SK-N-MC (cell line): ENCODE results near the gene VEGFB.
A peak's percentile ranks its signal among the peaks of the same experiment; 100 is the strongest.

Experiments
- DNase-seq: peaks from one replicate; pipeline ENCODE4 v3.0.0-alpha.2; 2011; ENCODE audit warnings: low read depth, low spot score
- H3K27ac ChIP-seq: fragments of 200-600 bp; sonication (generic); 2 replicates; pipeline ENCODE4 v1.5.1; 2016; ENCODE audit warnings: mixed run types
- H3K36me3 ChIP-seq: fragments of 200-600 bp; sonication (generic); 2 replicates; pipeline ENCODE4 v1.6.1; 2017; ENCODE audit warnings: antibody characterized with exemption, low read length, mixed read lengths; ENCODE audit not compliant: insufficient read depth
- H3K4me3 ChIP-seq: fragments of 200-600 bp; sonication (generic); 2 replicates; pipeline ENCODE4 v1.5.1; 2016
- H3K9ac ChIP-seq: fragments of 200-600 bp; sonication (generic); 2 replicates; pipeline ENCODE4 v1.8.0; 2017; ENCODE audit warnings: mixed run types, mixed read lengths; ENCODE audit not compliant: insufficient read length
- H3K9me3 ChIP-seq: fragments of 200-600 bp; sonication (generic); 2 replicates; pipeline ENCODE4 v1.6.1; 2017; ENCODE audit warnings: low read depth, mild to moderate bottlenecking, antibody characterized with exemption, low read length, moderate library complexity, mixed read lengths
- EZH2 ChIP-seq: fragments of 200-600 bp; sonication (generic); IDR thresholded peaks from one replicate; pipeline ENCODE4 v1.6.1; 2017; ENCODE audit warnings: antibody characterized with exemption
- FOXP2 ChIP-seq: optimal IDR thresholded peaks from 2 replicates; pipeline ENCODE3; 2011; ENCODE audit warnings: mild to moderate bottlenecking, moderate library complexity; ENCODE audit not compliant: insufficient read depth; ENCODE audit errors: extremely low read length, control extremely low read depth
- POLR2AphosphoS5 ChIP-seq: IDR thresholded peaks from 2 replicates; pipeline ENCODE4 v1.6.1; 2012; ENCODE audit warnings: mild to moderate bottlenecking, low read depth, low read length, borderline replicate concordance

VEGFB gene

DNA sequence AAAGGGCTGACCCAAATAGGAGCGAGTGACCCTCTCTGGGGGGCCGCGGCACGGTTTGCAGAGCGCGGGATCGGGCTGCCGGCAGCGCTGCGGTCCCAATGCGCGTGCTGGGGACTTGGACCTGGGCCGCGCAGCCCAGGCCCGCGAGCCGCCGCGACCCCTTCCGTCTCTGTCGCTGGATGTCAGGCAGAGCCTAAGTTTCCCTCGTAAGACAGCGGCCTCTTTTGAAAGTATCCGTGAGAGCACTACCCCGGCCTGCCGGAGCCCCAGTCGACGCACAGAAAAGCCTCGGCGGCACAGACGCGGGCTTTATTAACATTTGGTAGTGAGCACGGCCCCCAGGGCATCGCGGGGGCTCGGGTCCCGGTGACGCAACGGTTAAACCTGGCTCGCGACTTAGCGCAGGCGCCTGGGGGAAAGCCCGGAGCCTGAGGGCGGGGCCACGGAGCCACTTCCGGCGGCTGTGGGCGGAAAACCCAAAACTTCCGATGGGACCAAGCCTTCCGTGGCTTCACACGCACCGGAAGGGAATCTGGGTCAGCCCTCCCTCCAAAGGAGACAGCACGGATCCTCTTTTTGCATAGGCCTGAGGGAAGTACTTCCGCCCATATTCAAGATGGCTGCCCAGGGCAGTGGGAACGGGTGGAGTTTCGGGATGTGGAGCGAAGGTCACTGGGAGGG is 35.3 kb downstream of the VEGFB start:
- Histone ChIP-seq H3K9me3 (no peaks in the 10 kb centered on the region), H3K36me3 (peaks cover 4% of the 10 kb centered on the region; the same call in 1 of the 2 replicates), H3K27ac (peak overlapping the region; percentile 95), H3K4me3 (peak overlapping the region; percentile 80), H3K9ac (peak overlapping the region; percentile 92)
- DNase-seq = peak; percentile 98
- TF ChIP-seq FOXP2 (no peak), EZH2 (no peak), POLR2AphosphoS5 (peak; percentile 78; the same call in 1 of the 2 replicates)

DNA sequence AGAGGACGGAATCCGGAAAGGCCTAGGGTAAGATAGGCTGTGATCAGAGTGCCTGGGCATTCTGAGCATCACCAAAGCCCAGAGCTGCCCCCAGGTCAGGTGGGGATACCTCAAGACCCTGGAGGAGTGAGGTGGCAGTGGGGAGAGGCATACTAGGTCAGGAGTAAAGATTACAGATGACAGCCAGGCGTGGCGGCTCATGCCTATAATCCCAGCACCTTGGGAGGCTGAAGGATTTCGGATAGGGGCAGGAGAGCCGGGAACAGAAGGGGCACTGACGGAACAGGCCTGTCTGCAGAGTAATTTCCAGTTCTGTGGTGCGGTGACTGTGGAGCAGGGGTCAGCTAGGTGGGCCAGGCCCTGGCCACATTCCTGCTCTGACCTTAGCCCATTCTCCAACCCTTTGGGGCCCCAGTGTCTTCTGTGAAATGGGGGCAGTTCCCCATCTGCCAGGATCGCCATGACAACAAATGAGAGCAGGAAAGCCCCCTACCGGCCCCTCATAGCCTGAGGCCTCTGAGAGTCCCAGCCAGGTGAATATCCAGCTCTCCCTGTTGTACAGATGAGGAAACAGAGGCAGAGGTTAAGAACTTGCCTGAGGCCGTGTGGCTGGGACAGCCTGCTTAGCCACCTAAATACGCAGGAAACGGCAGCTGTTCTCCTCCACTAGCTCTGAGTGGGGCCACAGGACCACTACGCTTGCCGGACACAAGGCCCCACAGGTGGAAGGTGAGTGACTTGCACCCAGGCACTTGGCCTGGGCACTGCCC is 40.8 kb downstream of the VEGFB start:
- DNase-seq = no peak
- Histone ChIP-seq H3K9me3 (no peaks in the 10 kb centered on the region), H3K36me3 (no peaks in the 10 kb centered on the region; the same call in 1 of the 2 replicates), H3K27ac (no peak overlapping the region), H3K4me3 (no peak overlapping the region), H3K9ac (no peak overlapping the region)
- TF ChIP-seq POLR2AphosphoS5 = no peak
- no peak for TF ChIP-seq EZH2
- no peak for TF ChIP-seq FOXP2

GRCh38 chr11:64275841-64276240 is 41.5 kb downstream of the VEGFB start:
- TF ChIP-seq FOXP2 = no peak
- TF ChIP-seq POLR2AphosphoS5 = no peak
- no peak for TF ChIP-seq EZH2
- H3K9me3 ChIP-seq = no peaks in the 10 kb centered on the region
- no peaks in the 10 kb centered on the region; the same call in 1 of the 2 replicates for H3K36me3 ChIP-seq
- H3K9ac ChIP-seq = no peak overlapping the region
- no peak for DNase-seq
- H3K27ac ChIP-seq = no peak overlapping the region
- H3K4me3 ChIP-seq = no peak overlapping the region

DNA sequence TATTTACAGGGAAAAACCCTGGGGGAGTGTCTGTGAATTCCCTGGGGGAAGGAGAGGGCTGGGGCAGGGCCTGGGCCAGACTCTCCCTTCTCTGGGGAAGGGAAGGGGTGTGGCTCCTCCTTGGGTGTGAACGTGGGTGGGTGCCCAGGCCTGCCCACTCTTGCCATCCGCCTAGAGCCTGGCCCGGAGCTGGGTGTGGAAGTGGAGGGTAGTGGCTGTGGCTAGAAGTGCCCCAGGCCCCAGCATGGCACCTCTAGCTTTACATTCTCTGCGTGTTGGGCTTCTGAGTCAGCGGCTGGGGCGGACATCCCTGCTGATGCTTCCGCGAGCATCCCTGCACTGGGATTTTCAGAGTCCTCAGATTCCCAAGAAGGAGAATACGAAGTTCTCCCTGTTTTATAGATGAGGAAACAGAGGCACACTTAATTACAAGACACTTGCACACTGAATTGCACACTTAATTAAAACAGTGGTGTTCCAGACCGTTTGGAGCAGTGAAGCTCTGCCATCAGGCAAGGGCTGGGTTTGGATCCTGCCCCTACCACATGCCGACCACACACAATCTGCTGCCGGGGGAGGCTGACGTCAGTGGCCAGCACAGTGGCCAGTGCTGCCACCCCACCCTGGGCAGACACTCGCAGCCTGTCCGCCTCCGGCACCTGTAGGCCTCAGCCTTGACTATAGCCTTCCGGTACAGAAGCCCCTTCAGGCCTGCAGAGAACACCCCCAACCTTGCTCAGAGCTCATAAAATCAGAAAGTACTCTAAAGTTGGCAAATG is 42.5 kb downstream of the VEGFB start:
- no peak overlapping the region for H3K4me3 ChIP-seq
- H3K9me3 ChIP-seq = no peaks in the 10 kb centered on the region
- H3K36me3 ChIP-seq = no peaks in the 10 kb centered on the region; the same call in 1 of the 2 replicates
- TF ChIP-seq EZH2 = no peak
- TF ChIP-seq POLR2AphosphoS5 = no peak
- no peak for TF ChIP-seq FOXP2
- no peak for DNase-seq
- H3K9ac ChIP-seq = no peak overlapping the region
- H3K27ac ChIP-seq = no peak overlapping the region

DNA sequence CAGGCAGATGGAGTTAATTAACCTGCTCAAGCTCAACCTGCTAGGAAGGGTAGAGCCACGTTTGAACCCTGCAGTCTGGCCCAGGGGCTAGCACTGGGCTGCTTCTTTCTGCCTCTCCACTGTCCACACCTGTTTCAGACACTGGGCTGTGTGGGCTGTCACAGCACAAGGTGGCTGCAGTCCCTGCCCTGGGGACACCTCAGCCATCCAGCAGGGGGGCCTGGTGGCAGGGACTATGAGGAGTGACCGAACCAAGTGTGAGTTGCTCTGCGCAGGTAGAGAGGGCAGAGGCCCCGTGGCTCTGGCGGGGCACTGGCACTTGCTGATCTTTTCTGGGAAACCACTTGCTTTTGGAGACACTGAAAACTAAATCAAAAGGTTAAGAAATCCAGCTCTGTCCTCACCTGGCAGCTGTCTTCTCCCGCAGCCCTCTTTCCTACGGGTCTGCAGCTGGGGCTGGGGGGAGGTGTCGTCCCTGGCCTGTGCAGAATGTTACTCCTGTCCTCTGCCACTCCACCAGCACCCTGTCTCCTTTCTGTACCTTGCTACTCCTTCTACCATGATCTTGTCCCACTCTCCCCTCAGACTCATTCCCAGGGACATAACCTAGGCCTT is 44.3 kb downstream of the VEGFB start:
- H3K9ac ChIP-seq = no peak overlapping the region
- no peak for TF ChIP-seq EZH2
- no peak for TF ChIP-seq POLR2AphosphoS5
- TF ChIP-seq FOXP2 = no peak
- DNase-seq = no peak
- no peaks in the 10 kb centered on the region; the same call in 1 of the 2 replicates for H3K36me3 ChIP-seq
- H3K9me3 ChIP-seq = no peaks in the 10 kb centered on the region
- no peak overlapping the region for H3K27ac ChIP-seq
- no peak overlapping the region for H3K4me3 ChIP-seq

- Histone ChIP-seq H3K9me3 (no peaks in the 10 kb centered on the region), H3K9ac (no peak overlapping the region), H3K27ac (no peak overlapping the region), H3K36me3 (no peaks in the 10 kb centered on the region; the same call in 1 of the 2 replicates), H3K4me3 (no peak overlapping the region)
- DNase-seq = no peak
- TF ChIP-seq FOXP2 (no peak), EZH2 (no peak), POLR2AphosphoS5 (no peak)
Measured at GRCh38 chr11:64281957-64282770, 47.8 kb downstream of the VEGFB start.

DNA sequence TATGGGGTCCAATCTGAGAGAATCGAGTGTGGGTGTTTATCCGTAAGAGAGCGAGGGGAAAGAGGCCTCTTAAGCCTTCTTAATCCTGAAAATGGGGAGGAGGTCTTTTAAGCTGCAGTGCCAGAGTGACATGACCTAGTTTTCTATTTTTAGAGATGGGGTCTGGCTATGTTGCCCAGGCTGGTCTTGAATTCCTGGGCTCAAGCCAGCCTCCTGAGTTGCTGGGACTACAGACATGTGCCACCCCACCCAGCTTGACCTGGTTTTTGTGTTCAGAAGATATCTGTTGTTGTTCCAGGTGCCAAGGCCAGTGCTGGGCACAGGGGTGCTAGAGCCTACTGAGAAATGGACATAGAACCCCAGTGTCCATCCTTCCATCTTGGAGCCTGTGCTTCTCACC is 48.7 kb downstream of the VEGFB start:
- no peak overlapping the region for H3K9ac ChIP-seq
- H3K9me3 ChIP-seq = no peaks in the 10 kb centered on the region
- TF ChIP-seq EZH2 (no peak), FOXP2 (no peak), POLR2AphosphoS5 (no peak)
- no peak overlapping the region for H3K4me3 ChIP-seq
- no peaks in the 10 kb centered on the region; the same call in 1 of the 2 replicates for H3K36me3 ChIP-seq
- no peak for DNase-seq
- H3K27ac ChIP-seq = no peak overlapping the region
